ENCODE results near the gene SND1. TPM values are rescaled to one million over a fixed set of nuclear protein-coding genes. Genes with fewer than 3 reads are reported as not detected.

The SND1 gene
- total RNA-seq, 1 donor = 202 TPM

GRCh38 chr7:127708201-127708600 is 56.2 kb downstream of the SND1 start:
- TF ChIP-seq CTCF (IDR thresholded peaks at IDR 0.05; ENCODE audit: insufficient read depth, low read length) = no peak
- no peak for DNase-seq (ENCODE audit: low read depth)
- H3K4me3 ChIP-seq (ENCODE audit: low read depth, low read length) = no peak overlapping the region

GRCh38 chr7:127708788-127709187 is 56.8 kb downstream of the SND1 start:
- no peak overlapping the region for H3K4me3 ChIP-seq (ENCODE audit: low read depth, low read length)
- peak; percentile 68 for TF ChIP-seq CTCF (IDR thresholded peaks at IDR 0.05; ENCODE audit: insufficient read depth, low read length)
- peak; percentile 95 for DNase-seq (ENCODE audit: low read depth)

GRCh38 chr7:127710635-127711034 is 58.6 kb downstream of the SND1 start:
- DNase-seq (ENCODE audit: low read depth) = no peak
- no peak overlapping the region for H3K4me3 ChIP-seq (ENCODE audit: low read depth, low read length)
- no peak for TF ChIP-seq CTCF (IDR thresholded peaks at IDR 0.05; ENCODE audit: insufficient read depth, low read length)

- no peak for DNase-seq (ENCODE audit: low read depth)
- no peak for TF ChIP-seq CTCF (IDR thresholded peaks at IDR 0.05; ENCODE audit: insufficient read depth, low read length)
- H3K4me3 ChIP-seq (ENCODE audit: low read depth, low read length) = no peak overlapping the region
Measured at GRCh38 chr7:127711872-127712271, 59.9 kb downstream of the SND1 start.

- DNase-seq (ENCODE audit: low read depth) = no peak
- no peak for TF ChIP-seq CTCF (IDR thresholded peaks at IDR 0.05; ENCODE audit: insufficient read depth, low read length)
- no peak overlapping the region for H3K4me3 ChIP-seq (ENCODE audit: low read depth, low read length)
Measured at GRCh38 chr7:127713006-127713405, 61.0 kb downstream of the SND1 start.

GRCh38 chr7:127713758-127714157 is 61.8 kb downstream of the SND1 start:
- DNase-seq (ENCODE audit: low read depth) = no peak
- no peak overlapping the region for H3K4me3 ChIP-seq (ENCODE audit: low read depth, low read length)
- no peak for TF ChIP-seq CTCF (IDR thresholded peaks at IDR 0.05; ENCODE audit: insufficient read depth, low read length)

- H3K4me3 ChIP-seq (ENCODE audit: low read depth, low read length) = no peak overlapping the region
- DNase-seq (ENCODE audit: low read depth) = no peak
- no peak for TF ChIP-seq CTCF (IDR thresholded peaks at IDR 0.05; ENCODE audit: insufficient read depth, low read length)
Measured at GRCh38 chr7:127715272-127715671, 63.3 kb downstream of the SND1 start.
